Endodermal cell (in vitro differentiated cells): ENCODE results near the gene HSD3B2. TPM values are rescaled to one million over a fixed set of nuclear protein-coding genes. Genes with fewer than 3 reads are reported as not detected.
"Not testable (repeated sequence)": the region's sequence is repeated elsewhere in the genome, so short reads cannot be mapped to it uniquely, and the experiment has no call there.

Experiments used
- DNase-seq: peaks from one replicate; pipeline ENCODE4 v3.0.0-alpha.2; 2017
- H3K27ac ChIP-seq: 2 replicates; pipeline ENCODE4 v1.5.1; 2013; ENCODE audit warnings: mild to moderate bottlenecking, low read depth, low read length, moderate library complexity
- H3K27me3 ChIP-seq: 2 replicates; pipeline ENCODE4 v1.6.1; 2013; ENCODE audit warnings: mild to moderate bottlenecking, low read length, moderate library complexity; ENCODE audit not compliant: insufficient read depth, control insufficient read depth, poor library complexity, severe bottlenecking
- H3K36me3 ChIP-seq: 2 replicates; pipeline ENCODE4 v1.7.0; 2013; ENCODE audit warnings: mild to moderate bottlenecking, low read length, moderate library complexity; ENCODE audit not compliant: control insufficient read depth, insufficient read depth
- H3K4me1 ChIP-seq: one replicate; pipeline ENCODE4 v1.7.0; 2013; ENCODE audit warnings: low read length; ENCODE audit not compliant: control insufficient read depth, insufficient read depth
- H3K4me3 ChIP-seq: 2 replicates; pipeline ENCODE4 v1.5.1; 2013; ENCODE audit warnings: mild to moderate bottlenecking, low read length, moderate library complexity
- H3K9ac ChIP-seq: 2 replicates; pipeline ENCODE4 v1.6.1; 2013; ENCODE audit warnings: mild to moderate bottlenecking, low read length, moderate library complexity; ENCODE audit not compliant: poor library complexity, severe bottlenecking; ENCODE audit errors: extremely low read depth
- H3K9me3 ChIP-seq: 2 replicates; pipeline ENCODE4 v1.6.1; 2013; ENCODE audit warnings: mild to moderate bottlenecking, low read length, moderate library complexity; ENCODE audit not compliant: control insufficient read depth
- H3K27ac Mint-ChIP-seq: 2 replicates; pipeline ENCODE4 v1.8.0; 2020; ENCODE audit warnings: mixed read lengths
- H3K27me3 Mint-ChIP-seq: 2 replicates; pipeline ENCODE4 v1.8.0; 2021; ENCODE audit warnings: mild to moderate bottlenecking, mixed read lengths; ENCODE audit not compliant: insufficient read depth
- H3K36me3 Mint-ChIP-seq: 2 replicates; pipeline ENCODE4 v1.8.0; 2020; ENCODE audit warnings: low read depth, mixed read lengths
- H3K4me1 Mint-ChIP-seq: 2 replicates; pipeline ENCODE4 v1.8.0; 2020; ENCODE audit warnings: mixed read lengths
- H3K4me3 Mint-ChIP-seq: 2 replicates; pipeline ENCODE4 v1.8.0; 2020; ENCODE audit warnings: mild to moderate bottlenecking, moderate library complexity, mixed read lengths
- H3K9me3 Mint-ChIP-seq: 2 replicates; pipeline ENCODE4 v1.8.0; 2020; ENCODE audit warnings: mild to moderate bottlenecking, mixed read lengths
- CTCF ChIP-seq: fragments of 200-600 bp; sonication (generic); conservative IDR thresholded peaks from 2 replicates; pipeline ENCODE4 v1.5.0; 2021; ENCODE audit warnings: antibody characterized with exemption, mild to moderate bottlenecking
- WGBS, 2 experiments: methylation state at CpG; one replicate each; pipeline versions ENCODE4 v1.1.5 to v1.1.7; 2013; ENCODE audit warnings: missing lambda C conversion rate in 2 of 2, mixed read lengths in 1 of 2; ENCODE audit not compliant: insufficient coverage in 1 of 2, insufficient read length in 1 of 2; 5-methylcytosine and 5-hydroxymethylcytosine counted together
- total RNA-seq, 2 donors: library from RNA; stranded (reverse); fragmentation: NEBNext Ultra II Directional in 1 of 2; extraction: Animal tissue kit (Norgen Biotek cat#: 25700) in 1 of 2; gene quantifications; 2 replicates in 1 of 2; 3 replicates in 1 of 2; pipeline ENCODE4 v1.2.1, GENCODE V29; 2021

HSD3B2 gene
- total RNA-seq, 2 donors from 2014 or later, result not detected

DNA sequence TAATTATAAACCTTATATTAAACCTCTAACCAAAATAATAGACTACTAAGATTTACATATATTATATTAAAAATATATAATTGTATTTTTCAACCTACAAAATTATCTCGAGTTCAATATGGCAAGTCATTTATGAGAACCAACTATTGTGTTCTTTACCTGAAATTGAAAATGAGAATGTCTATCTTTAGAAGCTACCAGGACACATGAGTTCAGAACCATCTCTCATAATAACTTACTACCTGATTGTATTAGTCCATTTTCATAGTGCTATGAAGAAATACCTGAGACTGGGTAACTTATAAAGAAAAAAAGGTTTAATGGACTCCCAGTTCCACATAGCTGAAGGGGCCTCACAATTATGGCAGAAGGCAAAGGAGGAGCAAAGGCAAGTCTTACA lies 39.6 kb upstream of the HSD3B2 start:
- H3K4me3 ChIP-seq, result no peak overlapping the region
- peaks cover 7% of the 10 kb centered on the region for H3K27me3 Mint-ChIP-seq
- H3K4me1 ChIP-seq, result no peaks in the 10 kb centered on the region
- no peak for TF ChIP-seq CTCF
- no CpG with 5 or more reads among the region's 1 CpG for WGBS, 2 experiments
- H3K9me3 ChIP-seq, result no peaks in the 10 kb centered on the region
- H3K27me3 ChIP-seq, result no peaks in the 10 kb centered on the region
- no peak overlapping the region for H3K4me3 Mint-ChIP-seq
- no peaks in the 10 kb centered on the region for H3K36me3 Mint-ChIP-seq
- no peak overlapping the region for H3K27ac ChIP-seq
- no peak for DNase-seq
- no peaks in the 10 kb centered on the region for H3K9me3 Mint-ChIP-seq
- H3K4me1 Mint-ChIP-seq, result peaks cover 1% of the 10 kb centered on the region
- no peak overlapping the region for H3K27ac Mint-ChIP-seq
- H3K9ac ChIP-seq, result no peak overlapping the region
- H3K36me3 ChIP-seq, result no peaks in the 10 kb centered on the region

DNA sequence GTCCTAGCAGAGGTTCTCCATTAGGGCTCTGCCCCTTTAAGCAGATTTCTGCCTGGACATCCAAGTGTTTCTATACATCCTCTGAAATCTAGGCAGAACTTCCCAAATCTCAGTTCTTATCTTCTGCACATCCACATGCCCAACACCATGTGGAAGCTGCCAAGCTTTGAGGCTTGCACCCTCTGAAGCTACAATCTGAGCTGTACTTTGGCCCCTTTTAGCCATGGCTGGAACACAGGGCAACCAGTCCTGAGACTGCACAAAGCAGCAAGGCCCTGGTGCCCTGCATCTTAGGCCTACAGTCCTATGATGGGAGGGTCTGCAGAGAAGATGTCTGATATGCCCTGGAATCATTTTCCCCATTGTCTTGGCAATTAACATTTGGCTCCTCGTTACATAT lies 38.4 kb upstream of the HSD3B2 start:
- Histone ChIP-seq H3K36me3 (no peaks in the 10 kb centered on the region), H3K9me3 (no peaks in the 10 kb centered on the region), H3K4me3 (no peak overlapping the region), H3K9ac (no peak overlapping the region), H3K27me3 (no peaks in the 10 kb centered on the region), H3K4me1 (no peaks in the 10 kb centered on the region), H3K27ac (no peak overlapping the region)
- Mint-ChIP-seq H3K4me3 (no peak overlapping the region), H3K36me3 (no peaks in the 10 kb centered on the region), H3K27ac (no peak overlapping the region), H3K27me3 (peaks cover 7% of the 10 kb centered on the region), H3K9me3 (no peaks in the 10 kb centered on the region), H3K4me1 (peaks cover 1% of the 10 kb centered on the region)
- no peak for TF ChIP-seq CTCF
- WGBS, 2 experiments, result 81 to 89% methylated on average over 1 of the region's 1 CpG
- no peak for DNase-seq

GRCh38 chr1:119377594-119377993 lies 37.4 kb upstream of the HSD3B2 start:
- H3K4me3 Mint-ChIP-seq, H3K27me3 Mint-ChIP-seq, H3K27ac ChIP-seq, H3K9me3 Mint-ChIP-seq, H3K27me3 ChIP-seq, H3K9ac ChIP-seq, H3K4me1 Mint-ChIP-seq, H3K9me3 ChIP-seq, H3K36me3 ChIP-seq, H3K4me3 ChIP-seq, DNase-seq, H3K27ac Mint-ChIP-seq, H3K4me1 ChIP-seq, H3K36me3 Mint-ChIP-seq: not testable (repeated sequence)
- 92 to 100% methylated on average over 1 to 2 of the region's 2 CpGs for WGBS, 2 experiments

GRCh38 chr1:119379117-119379516 lies 35.8 kb upstream of the HSD3B2 start:
- Mint-ChIP-seq H3K36me3 (no peaks in the 10 kb centered on the region), H3K27ac (no peak overlapping the region), H3K27me3 (peaks cover 5% of the 10 kb centered on the region), H3K4me3 (no peak overlapping the region), H3K4me1 (no peaks in the 10 kb centered on the region), H3K9me3 (no peaks in the 10 kb centered on the region)
- no peak for TF ChIP-seq CTCF
- Histone ChIP-seq H3K36me3 (no peaks in the 10 kb centered on the region), H3K27ac (no peak overlapping the region), H3K9me3 (no peaks in the 10 kb centered on the region), H3K4me1 (no peaks in the 10 kb centered on the region), H3K27me3 (no peaks in the 10 kb centered on the region), H3K9ac (no peak overlapping the region), H3K4me3 (no peak overlapping the region)
- DNase-seq, result no peak
- WGBS, 2 experiments, result 93 to 100% methylated on average over 1 of the region's 1 CpG
